Measurements from ENCODE around the gene IRS2. TPM values are rescaled to one million over a fixed set of nuclear protein-coding genes. Genes with fewer than 3 reads are reported as not detected.

Gene IRS2
- polyA plus RNA-seq, 1 donor (not counting 4 experiments of a cell fraction or from before 2014, with no cell fraction given) = 2.3 TPM

GRCh38 chr13:109713681-109714080 lies 72.7 kb downstream of the IRS2 start:
- H3K36me3 ChIP-seq (ENCODE audit: control insufficient read depth in 2 of 2, extremely low read depth in 1 of 2, insufficient read depth in 2 of 2, low read length in 2 of 2) = no peaks in the 10 kb centered on the region
- DNase-seq (ENCODE audit: low read depth, low spot score) (no peak), FAIRE-seq (no peak)
- TF ChIP-seq EZH2 (IDR thresholded peaks at IDR 0.05; ENCODE audit: low read length) = no peak
- TF ChIP-seq, protein P1, sequence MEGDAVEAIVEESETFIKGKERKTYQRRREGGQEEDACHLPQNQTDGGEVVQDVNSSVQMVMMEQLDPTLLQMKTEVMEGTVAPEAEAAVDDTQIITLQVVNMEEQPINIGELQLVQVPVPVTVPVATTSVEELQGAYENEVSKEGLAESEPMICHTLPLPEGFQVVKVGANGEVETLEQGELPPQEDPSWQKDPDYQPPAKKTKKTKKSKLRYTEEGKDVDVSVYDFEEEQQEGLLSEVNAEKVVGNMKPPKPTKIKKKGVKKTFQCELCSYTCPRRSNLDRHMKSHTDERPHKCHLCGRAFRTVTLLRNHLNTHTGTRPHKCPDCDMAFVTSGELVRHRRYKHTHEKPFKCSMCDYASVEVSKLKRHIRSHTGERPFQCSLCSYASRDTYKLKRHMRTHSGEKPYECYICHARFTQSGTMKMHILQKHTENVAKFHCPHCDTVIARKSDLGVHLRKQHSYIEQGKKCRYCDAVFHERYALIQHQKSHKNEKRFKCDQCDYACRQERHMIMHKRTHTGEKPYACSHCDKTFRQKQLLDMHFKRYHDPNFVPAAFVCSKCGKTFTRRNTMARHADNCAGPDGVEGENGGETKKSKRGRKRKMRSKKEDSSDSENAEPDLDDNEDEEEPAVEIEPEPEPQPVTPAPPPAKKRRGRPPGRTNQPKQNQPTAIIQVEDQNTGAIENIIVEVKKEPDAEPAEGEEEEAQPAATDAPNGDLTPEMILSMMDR (optimal IDR thresholded peaks at IDR 0.05 in 1 of 3, IDR thresholded peaks at IDR 0.05 in 1 of 3, conservative IDR thresholded peaks at IDR 0.05 in 1 of 3; ENCODE audit: extremely low read depth in 1 of 3, insufficient read depth in 2 of 3, low read length in 3 of 3) = no peak
- H3K4me1 ChIP-seq (ENCODE audit: control insufficient read depth, extremely low read depth, insufficient read depth, low read length) = no peaks in the 10 kb centered on the region
- no peaks in the 10 kb centered on the region for H3K27me3 ChIP-seq (ENCODE audit: control insufficient read depth, extremely low read depth, insufficient read depth, low read length)
- dilution Hi-C loops (cut with MboI; ENCODE audit: extremely low pct_ligation_motif_present, low sequenced_read_pairs) = no loop called here
- no peaks in the 10 kb centered on the region for H3K9me3 ChIP-seq (ENCODE audit: control insufficient read depth, low read depth, low read length)
- no peak overlapping the region for H3K4me2 ChIP-seq (ENCODE audit: control insufficient read depth, extremely low read depth, insufficient read depth, low read depth, low read length)
- H2AFZ ChIP-seq (ENCODE audit: control insufficient read depth, low read length) = no peak overlapping the region
- H3K4me3 ChIP-seq (ENCODE audit: control insufficient read depth in 2 of 3, extremely low read depth in 1 of 3, insufficient read depth in 2 of 3, low read depth in 1 of 3, low read length in 3 of 3) = no peak overlapping the region
- no peaks in the 10 kb centered on the region for H3K79me2 ChIP-seq (ENCODE audit: control insufficient read depth, insufficient read depth, low read length)
- H3K27ac ChIP-seq (ENCODE audit: control insufficient read depth, insufficient read depth, low read length) = no peak overlapping the region
- H4K20me1 ChIP-seq (ENCODE audit: control insufficient read depth, extremely low read depth, insufficient read depth, low read length) = no peaks in the 10 kb centered on the region
- H3K9me1 ChIP-seq (ENCODE audit: control insufficient read depth, extremely low read depth, insufficient read depth, low read length) = no peaks in the 10 kb centered on the region
- H3K9ac ChIP-seq (ENCODE audit: control insufficient read depth, extremely low read depth, insufficient read depth, low read length) = no peak overlapping the region

GRCh38 chr13:109712124-109712722 lies 74.2 kb downstream of the IRS2 start:
- H3K9ac ChIP-seq (ENCODE audit: control insufficient read depth, extremely low read depth, insufficient read depth, low read length) = no peak overlapping the region
- DNase-seq (ENCODE audit: low read depth, low spot score) = no peak
- no peaks in the 10 kb centered on the region for H3K9me1 ChIP-seq (ENCODE audit: control insufficient read depth, extremely low read depth, insufficient read depth, low read length)
- H3K4me1 ChIP-seq (ENCODE audit: control insufficient read depth, extremely low read depth, insufficient read depth, low read length) = no peaks in the 10 kb centered on the region
- no peak overlapping the region for H2AFZ ChIP-seq (ENCODE audit: control insufficient read depth, low read length)
- dilution Hi-C loops (cut with MboI; ENCODE audit: extremely low pct_ligation_motif_present, low sequenced_read_pairs) = no loop called here
- no peak overlapping the region for H3K27ac ChIP-seq (ENCODE audit: control insufficient read depth, insufficient read depth, low read length)
- FAIRE-seq = no peak
- H3K36me3 ChIP-seq (ENCODE audit: control insufficient read depth in 2 of 2, extremely low read depth in 1 of 2, insufficient read depth in 2 of 2, low read length in 2 of 2) = no peaks in the 10 kb centered on the region
- no peaks in the 10 kb centered on the region for H3K79me2 ChIP-seq (ENCODE audit: control insufficient read depth, insufficient read depth, low read length)
- H4K20me1 ChIP-seq (ENCODE audit: control insufficient read depth, extremely low read depth, insufficient read depth, low read length) = no peaks in the 10 kb centered on the region
- no peak overlapping the region for H3K4me3 ChIP-seq (ENCODE audit: control insufficient read depth in 2 of 3, extremely low read depth in 1 of 3, insufficient read depth in 2 of 3, low read depth in 1 of 3, low read length in 3 of 3)
- no peaks in the 10 kb centered on the region for H3K27me3 ChIP-seq (ENCODE audit: control insufficient read depth, extremely low read depth, insufficient read depth, low read length)
- H3K9me3 ChIP-seq (ENCODE audit: control insufficient read depth, low read depth, low read length) = no peaks in the 10 kb centered on the region
- no peak overlapping the region for H3K4me2 ChIP-seq (ENCODE audit: control insufficient read depth, extremely low read depth, insufficient read depth, low read depth, low read length)
- no peak for TF ChIP-seq EZH2 (IDR thresholded peaks at IDR 0.05; ENCODE audit: low read length)
- TF ChIP-seq, protein P1 (optimal IDR thresholded peaks at IDR 0.05 in 1 of 3, IDR thresholded peaks at IDR 0.05 in 1 of 3, conservative IDR thresholded peaks at IDR 0.05 in 1 of 3; ENCODE audit: extremely low read depth in 1 of 3, insufficient read depth in 2 of 3, low read length in 3 of 3) = no peak
